ENCODE results near the gene SEC11C. TPM values are rescaled to one million over a fixed set of nuclear protein-coding genes. Genes with fewer than 3 reads are reported as not detected.

The SEC11C gene
- total and polyA plus RNA-seq, 9 of the 15 experiments (the other 6 are each of a cell fraction or from before 2014, with no cell fraction given), result 22.0 to 71.3 (median 36.5) TPM

- POLR2A ChIA-PET, result no interaction called here
- Histone ChIP-seq H3K27ac (ENCODE audit: extremely low read depth, low read depth, low read length) (no peak overlapping the region), H3K4me1 (replicated peaks in 1 of 2; ENCODE audit: control insufficient read depth in 2 of 2, insufficient read depth in 2 of 2, low read length in 2 of 2) (no peaks in the 10 kb centered on the region), H3K4me2 (ENCODE audit: insufficient read depth, low read length) (no peak overlapping the region), H3K79me2 (ENCODE audit: control insufficient read depth, insufficient read depth, low read length) (no peaks in the 10 kb centered on the region), H3K36me3 (ENCODE audit: control insufficient read depth, insufficient read depth, low read length) (peaks cover 4% of the 10 kb centered on the region; the same call in 1 of the 3 replicates), H3K4me3 (no peak overlapping the region), H2AFZ (ENCODE audit: low read depth, low read length) (no peak overlapping the region), H3K9me3 (replicated peaks; ENCODE audit: control insufficient read depth, insufficient read depth, low read depth, low read length) (no peaks in the 10 kb centered on the region), H3K9ac (ENCODE audit: insufficient read depth in 1 of 2, low read depth in 2 of 2, low read length in 2 of 2) (no peak overlapping the region; a peak in 1 of 4 replicates), H3K9me1 (ENCODE audit: control insufficient read depth, insufficient read depth, low read length) (no peaks in the 10 kb centered on the region), H3K27me3 (ENCODE audit: control insufficient read depth in 2 of 2, insufficient read depth in 2 of 2, low read length in 2 of 2) (no peaks in the 10 kb centered on the region), H4K20me1 (replicated peaks; ENCODE audit: control insufficient read depth, insufficient read depth, low read length) (no peaks in the 10 kb centered on the region)
- 81% methylated on average over 7 of the region's 8 CpGs for WGBS (ENCODE audit: insufficient coverage, low coverage, missing lambda C conversion rate)
- no peak for ATAC-seq
- no peak for FAIRE-seq
- intact Hi-C loops (cut with micrococcal nuclease) (no loop called here), in situ Hi-C loops (cut with MboI) (no loop called here)
- TF ChIP-seq MXI1 (IDR thresholded peaks at IDR 0.05; ENCODE audit: low read depth, low read length) (no peak), DDX20 (tag; IDR thresholded peaks at IDR 0.05; ENCODE audit: low read depth) (no peak), JUN (IDR thresholded peaks at IDR 0.05; ENCODE audit: borderline replicate concordance, low read depth, low read length) (no peak), JUN (CRISPR knock-in tag; IDR thresholded peaks at IDR 0.05; ENCODE audit: borderline replicate concordance) (no peak), SRSF1 (IDR thresholded peaks at IDR 0.05; ENCODE audit: low read depth, low read length) (no peak), SMAD2 (IDR thresholded peaks at IDR 0.05; ENCODE audit: low read depth, low read length) (no peak)
- BruUV-seq (replicated peaks), result no TSS peak
- CTCF ChIA-PET (ENCODE audit: low intra/inter-chr PET ratio), result no interaction called here
- DNase-seq (ENCODE audit: extremely low read depth in 1 of 4, low spot score in 3 of 4), result no peak
Measured at GRCh38 chr18:59148192-59148591, 8.5 kb downstream of the SEC11C start.

- Histone ChIP-seq H3K4me1 (replicated peaks in 1 of 2; ENCODE audit: control insufficient read depth in 2 of 2, insufficient read depth in 2 of 2, low read length in 2 of 2) (no peaks in the 10 kb centered on the region), H3K9me3 (replicated peaks; ENCODE audit: control insufficient read depth, insufficient read depth, low read depth, low read length) (no peaks in the 10 kb centered on the region), H3K9ac (ENCODE audit: insufficient read depth in 1 of 2, low read depth in 2 of 2, low read length in 2 of 2) (no peak overlapping the region), H3K4me2 (ENCODE audit: insufficient read depth, low read length) (no peak overlapping the region), H3K27me3 (ENCODE audit: control insufficient read depth in 2 of 2, insufficient read depth in 2 of 2, low read length in 2 of 2) (no peaks in the 10 kb centered on the region), H3K9me1 (ENCODE audit: control insufficient read depth, insufficient read depth, low read length) (no peaks in the 10 kb centered on the region), H3K4me3 (no peak overlapping the region), H3K36me3 (ENCODE audit: control insufficient read depth, insufficient read depth, low read length) (peaks cover 4% of the 10 kb centered on the region; the same call in 1 of the 3 replicates), H4K20me1 (replicated peaks; ENCODE audit: control insufficient read depth, insufficient read depth, low read length) (no peaks in the 10 kb centered on the region), H3K79me2 (ENCODE audit: control insufficient read depth, insufficient read depth, low read length) (no peaks in the 10 kb centered on the region), H3K27ac (ENCODE audit: extremely low read depth, low read depth, low read length) (no peak overlapping the region), H2AFZ (ENCODE audit: low read depth, low read length) (no peak overlapping the region)
- ATAC-seq (no peak), FAIRE-seq (no peak), DNase-seq (ENCODE audit: extremely low read depth in 1 of 4, low spot score in 3 of 4) (no peak)
- ChIA-PET POLR2A (no interaction called here), CTCF (ENCODE audit: low intra/inter-chr PET ratio) (no interaction called here)
- no TSS peak for BruUV-seq (replicated peaks)
- intact Hi-C loops (cut with micrococcal nuclease) (no loop called here), in situ Hi-C loops (cut with MboI) (no loop called here)
- TF ChIP-seq GTF2E2 (tag; IDR thresholded peaks at IDR 0.05), result no peak
- TF ChIP-seq ATF7 (IDR thresholded peaks at IDR 0.05), result no peak
- no peak for TF ChIP-seq NFIX (CRISPR knock-in tag; IDR thresholded peaks at IDR 0.05; ENCODE audit: low read depth)
- no peak for TF ChIP-seq POLR2A (conservative IDR thresholded peaks at IDR 0.05)
- no peak for TF ChIP-seq FOXJ2 (tag; IDR thresholded peaks at IDR 0.05)
- no peak for TF ChIP-seq ZEB2 (IDR thresholded peaks at IDR 0.05)
- no peak for TF ChIP-seq FOXO4 (CRISPR knock-in tag; IDR thresholded peaks at IDR 0.05)
- TF ChIP-seq PML (IDR thresholded peaks at IDR 0.05; ENCODE audit: low read length), result no peak
- 86% methylated on average over 2 of the region's 2 CpGs for WGBS (ENCODE audit: insufficient coverage, low coverage, missing lambda C conversion rate)
Measured at GRCh38 chr18:59149007-59149406, 9.3 kb downstream of the SEC11C start.
